GM19438 (cell line): ENCODE data around the gene CCDC110.

ENCODE experiments used
- ATAC-seq: cut with Tn5 transposase; IDR thresholded peaks from one replicate; pipeline ENCODE4 v1.9.1; 2021; ENCODE audit warnings: low read depth; ENCODE audit not compliant: unreplicated experiment

Gene CCDC110

GRCh38 chr4:185473247-185473646 lies 1.7 kb upstream of the CCDC110 start:
- no peak for ATAC-seq

GRCh38 chr4:185472103-185472542 lies 590 bp upstream of the CCDC110 start:
- no peak for ATAC-seq

GRCh38 chr4:185470501-185471195 lies 885 bp downstream of the CCDC110 start:
- ATAC-seq = no peak

GRCh38 chr4:185469580-185470154 lies 1.9 kb downstream of the CCDC110 start:
- ATAC-seq = no peak

- ATAC-seq = no peak
These were observed 2.5 kb downstream of the CCDC110 start for GRCh38 chr4:185468999-185469398.

GRCh38 chr4:185467991-185468390 lies 3.5 kb downstream of the CCDC110 start:
- no peak for ATAC-seq

GRCh38 chr4:185467101-185467500 lies 4.4 kb downstream of the CCDC110 start:
- no peak for ATAC-seq

- ATAC-seq = no peak
These were observed 5.8 kb downstream of the CCDC110 start for GRCh38 chr4:185465707-185466106.

GRCh38 chr4:185464887-185465286 lies 6.6 kb downstream of the CCDC110 start:
- no peak for ATAC-seq

- no peak for ATAC-seq
These were observed 7.3 kb downstream of the CCDC110 start for GRCh38 chr4:185464183-185464582.

GRCh38 chr4:185463541-185463940 lies 8.0 kb downstream of the CCDC110 start:
- ATAC-seq = no peak

- ATAC-seq = no peak
These were observed 10.0 kb downstream of the CCDC110 start for GRCh38 chr4:185461565-185461964.

- ATAC-seq = no peak
These were observed 14.4 kb downstream of the CCDC110 start for GRCh38 chr4:185457136-185457535.

- no peak for ATAC-seq
These were observed 15.4 kb downstream of the CCDC110 start for GRCh38 chr4:185456131-185456530.

GRCh38 chr4:185445209-185445608 lies 26.3 kb downstream of the CCDC110 start:
- ATAC-seq = no peak

- no peak for ATAC-seq
These were observed 30.1 kb downstream of the CCDC110 start for GRCh38 chr4:185441479-185441878.

- ATAC-seq = no peak
These were observed 33.7 kb downstream of the CCDC110 start for GRCh38 chr4:185437809-185438208.

- no peak for ATAC-seq
These were observed 36.1 kb downstream of the CCDC110 start for GRCh38 chr4:185435466-185435865.

GRCh38 chr4:185429660-185430059 lies 41.9 kb downstream of the CCDC110 start:
- no peak for ATAC-seq

GRCh38 chr4:185426960-185427688 lies 44.4 kb downstream of the CCDC110 start:
- no peak for ATAC-seq

- ATAC-seq = peak; percentile 92
These were observed 45.7 kb downstream of the CCDC110 start, which contains the start of gene UFSP2 for GRCh38 chr4:185425647-185426352. TSS of gene UFSP2 (minus strand) at chr4:185425964. CDS start at chr4:185425868, 96 bp downstream.
